Panc1 (cell line): ENCODE measurements around the gene ADAMTS19. TPM values are rescaled to one million over a fixed set of nuclear protein-coding genes. Genes with fewer than 3 reads are reported as not detected.
"Not testable (repeated sequence)": the region's sequence is repeated elsewhere in the genome, so short reads cannot be mapped to it uniquely, and the experiment has no call there.

ENCODE experiments used
- ATAC-seq: fragments of 200-7000 bp; cut with Tn5 transposase; 2 replicates; pipeline ENCODE4 v1.9.1; 2020; ENCODE audit warnings: mild to moderate bottlenecking, moderate library complexity
- BruUV-seq: library from RNA; stranded (reverse); fragments of 400-500 nt; replicated peaks from 2 replicates; lab custom pipeline; 2021; lab: Mats Ljungman, UMichigan
- CTCF ChIA-PET: fragments of 300-600 bp; sonication (Branson Sonifier 250); formaldehyde crosslinking; loops from one replicate; lab custom pipeline; 2022; ENCODE audit warnings: antibody characterized with exemption; lab: Charles Lee
- POLR2A ChIA-PET: fragments of 300-600 bp; sonication (Branson Sonifier 250); formaldehyde crosslinking; loops from one replicate; lab custom pipeline; 2022; ENCODE audit warnings: antibody characterized with exemption; lab: Charles Lee
- DNase-seq: peaks from one replicate; pipeline ENCODE4 v3.0.0-alpha.2; 2010; ENCODE audit warnings: low read depth, low spot score
- H3K27ac ChIP-seq: 2 replicates; pipeline ENCODE4 v1.5.1; 2011; ENCODE audit warnings: mild to moderate bottlenecking, low read length, inconsistent platforms
- H3K27me3 ChIP-seq: fragments of 200-500 bp; sonication (Bioruptor generic); 2 replicates; pipeline ENCODE4 v1.6.0; 2014; ENCODE audit warnings: low read length, inconsistent platforms; ENCODE audit not compliant: control insufficient read depth, insufficient read depth
- H3K36me3 ChIP-seq: fragments of 200-500 bp; sonication (Bioruptor generic); 2 replicates; pipeline ENCODE4 v1.5.1; 2014; ENCODE audit warnings: inconsistent platforms, mild to moderate bottlenecking, low read length, moderate library complexity; ENCODE audit not compliant: control insufficient read depth, insufficient read depth
- H3K4me1 ChIP-seq: 2 replicates; pipeline ENCODE4 v1.5.1; 2011; ENCODE audit warnings: inconsistent platforms, mild to moderate bottlenecking, low read length, moderate library complexity; ENCODE audit not compliant: control insufficient read depth, insufficient read depth
- H3K4me3 ChIP-seq, 2 experiments: 2 replicates each; pipeline ENCODE4 v1.5.1; 2011 to 2012; ENCODE audit warnings: low read depth in 2 of 2, low read length in 2 of 2, mild to moderate bottlenecking in 2 of 2, inconsistent platforms in 1 of 2, moderate library complexity in 1 of 2
- H3K9me3 ChIP-seq: fragments of 200-500 bp; sonication (Bioruptor generic); 2 replicates; pipeline ENCODE4 v1.5.1; 2014; ENCODE audit warnings: low read depth, mild to moderate bottlenecking, inconsistent platforms, low read length, moderate library complexity; ENCODE audit not compliant: control insufficient read depth, insufficient read depth
- POLR2AphosphoS5 ChIP-seq: IDR thresholded peaks from 2 replicates; pipeline ENCODE4 v1.6.1; 2012; ENCODE audit warnings: mild to moderate bottlenecking, low read depth, low read length, moderate library complexity
- SIN3A ChIP-seq: IDR thresholded peaks from 2 replicates; pipeline ENCODE4 v1.6.1; 2012; ENCODE audit warnings: low read depth, mild to moderate bottlenecking, low read length, moderate library complexity, borderline replicate concordance; ENCODE audit not compliant: insufficient read depth
- TCF7L2 ChIP-seq: IDR thresholded peaks from 2 replicates; pipeline ENCODE4 v1.6.1; 2011; ENCODE audit warnings: mild to moderate bottlenecking, low read depth, low read length, inconsistent platforms
- in situ Hi-C: cut with HindIII; loops from 2 replicates; pipeline ENCODE4 v1.10.0; 2016; ENCODE audit warnings: low sequenced_read_pairs, low pct_unique_long_range_greater_than_20kb
- intact Hi-C: fragments of 100-400 bp; cut with micrococcal nuclease; formaldehyde crosslinking; loops from one replicate; pipeline ENCODE4 v1.10.0; 2022; ENCODE audit not compliant: unreplicated experiment
- total RNA-seq: library from RNA; stranded (reverse); gene quantifications from one replicate; pipeline ENCODE4 v1.2.1, GENCODE V29; 2021; ENCODE audit not compliant: unreplicated experiment
- TF ChIP-seq, protein P1 (sequence below), 2 experiments: IDR thresholded peaks; 2 replicates each; pipeline ENCODE4 v1.6.1; 2011 to 2012; ENCODE audit warnings: low read depth in 2 of 2, control low read depth in 1 of 2, low read length in 1 of 2, mild to moderate bottlenecking in 1 of 2, moderate library complexity in 1 of 2; ENCODE audit not compliant: insufficient read depth in 1 of 2
- TF ChIP-seq, protein P2 (sequence below): fragments of 450-650 bp; IDR thresholded peaks from 2 replicates; pipeline ENCODE4 v1.5.1; 2017; ENCODE audit warnings: mild to moderate bottlenecking

Gene ADAMTS19
- total RNA-seq, 1 experiment from 2014 or later, result not detected

DNA sequence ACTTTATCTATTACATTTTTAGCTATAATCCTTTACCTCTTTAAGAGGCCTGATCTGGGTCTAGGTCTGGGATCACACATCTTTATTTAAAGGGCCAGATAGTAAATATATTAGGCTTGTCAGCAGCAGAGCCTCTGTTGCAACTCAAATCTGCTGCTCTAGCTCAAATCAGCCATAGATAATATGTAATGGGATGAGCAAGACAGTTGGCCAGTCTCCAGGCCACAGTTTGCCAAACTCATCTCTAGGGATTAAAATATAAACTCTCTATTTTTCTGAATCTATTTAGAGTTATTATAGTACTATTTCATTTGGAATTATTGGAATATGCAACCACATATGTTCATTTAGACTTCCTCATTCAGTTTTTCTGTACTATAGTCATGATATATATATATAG lies 171.9 kb downstream of the ADAMTS19 start:
- CTCF ChIA-PET, result no interaction called here
- ATAC-seq (no peak), DNase-seq (no peak)
- intact Hi-C loops (no loop called here), in situ Hi-C loops (no loop called here)
- no peak overlapping the region for H3K27ac ChIP-seq
- BruUV-seq, result no TSS peak
- POLR2A ChIA-PET, result no interaction called here
- no peaks in the 10 kb centered on the region for H3K4me1 ChIP-seq
- 0 out of 2 replicates have a peak, but pooled peaks cover 3% of the 10 kb centered on the region for H3K9me3 ChIP-seq
- TF ChIP-seq, protein P1, sequence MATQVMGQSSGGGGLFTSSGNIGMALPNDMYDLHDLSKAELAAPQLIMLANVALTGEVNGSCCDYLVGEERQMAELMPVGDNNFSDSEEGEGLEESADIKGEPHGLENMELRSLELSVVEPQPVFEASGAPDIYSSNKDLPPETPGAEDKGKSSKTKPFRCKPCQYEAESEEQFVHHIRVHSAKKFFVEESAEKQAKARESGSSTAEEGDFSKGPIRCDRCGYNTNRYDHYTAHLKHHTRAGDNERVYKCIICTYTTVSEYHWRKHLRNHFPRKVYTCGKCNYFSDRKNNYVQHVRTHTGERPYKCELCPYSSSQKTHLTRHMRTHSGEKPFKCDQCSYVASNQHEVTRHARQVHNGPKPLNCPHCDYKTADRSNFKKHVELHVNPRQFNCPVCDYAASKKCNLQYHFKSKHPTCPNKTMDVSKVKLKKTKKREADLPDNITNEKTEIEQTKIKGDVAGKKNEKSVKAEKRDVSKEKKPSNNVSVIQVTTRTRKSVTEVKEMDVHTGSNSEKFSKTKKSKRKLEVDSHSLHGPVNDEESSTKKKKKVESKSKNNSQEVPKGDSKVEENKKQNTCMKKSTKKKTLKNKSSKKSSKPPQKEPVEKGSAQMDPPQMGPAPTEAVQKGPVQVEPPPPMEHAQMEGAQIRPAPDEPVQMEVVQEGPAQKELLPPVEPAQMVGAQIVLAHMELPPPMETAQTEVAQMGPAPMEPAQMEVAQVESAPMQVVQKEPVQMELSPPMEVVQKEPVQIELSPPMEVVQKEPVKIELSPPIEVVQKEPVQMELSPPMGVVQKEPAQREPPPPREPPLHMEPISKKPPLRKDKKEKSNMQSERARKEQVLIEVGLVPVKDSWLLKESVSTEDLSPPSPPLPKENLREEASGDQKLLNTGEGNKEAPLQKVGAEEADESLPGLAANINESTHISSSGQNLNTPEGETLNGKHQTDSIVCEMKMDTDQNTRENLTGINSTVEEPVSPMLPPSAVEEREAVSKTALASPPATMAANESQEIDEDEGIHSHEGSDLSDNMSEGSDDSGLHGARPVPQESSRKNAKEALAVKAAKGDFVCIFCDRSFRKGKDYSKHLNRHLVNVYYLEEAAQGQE (IDR thresholded peaks at IDR 0.05; ENCODE audit: insufficient read depth in 1 of 2, low read depth in 2 of 2, low read length in 1 of 2), result no peak
- TF ChIP-seq TCF7L2 (no peak), POLR2AphosphoS5 (no peak), SIN3A (no peak)
- TF ChIP-seq, protein P2, sequence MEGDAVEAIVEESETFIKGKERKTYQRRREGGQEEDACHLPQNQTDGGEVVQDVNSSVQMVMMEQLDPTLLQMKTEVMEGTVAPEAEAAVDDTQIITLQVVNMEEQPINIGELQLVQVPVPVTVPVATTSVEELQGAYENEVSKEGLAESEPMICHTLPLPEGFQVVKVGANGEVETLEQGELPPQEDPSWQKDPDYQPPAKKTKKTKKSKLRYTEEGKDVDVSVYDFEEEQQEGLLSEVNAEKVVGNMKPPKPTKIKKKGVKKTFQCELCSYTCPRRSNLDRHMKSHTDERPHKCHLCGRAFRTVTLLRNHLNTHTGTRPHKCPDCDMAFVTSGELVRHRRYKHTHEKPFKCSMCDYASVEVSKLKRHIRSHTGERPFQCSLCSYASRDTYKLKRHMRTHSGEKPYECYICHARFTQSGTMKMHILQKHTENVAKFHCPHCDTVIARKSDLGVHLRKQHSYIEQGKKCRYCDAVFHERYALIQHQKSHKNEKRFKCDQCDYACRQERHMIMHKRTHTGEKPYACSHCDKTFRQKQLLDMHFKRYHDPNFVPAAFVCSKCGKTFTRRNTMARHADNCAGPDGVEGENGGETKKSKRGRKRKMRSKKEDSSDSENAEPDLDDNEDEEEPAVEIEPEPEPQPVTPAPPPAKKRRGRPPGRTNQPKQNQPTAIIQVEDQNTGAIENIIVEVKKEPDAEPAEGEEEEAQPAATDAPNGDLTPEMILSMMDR, result no peak
- no peaks in the 10 kb centered on the region for H3K27me3 ChIP-seq
- H3K4me3 ChIP-seq, result no peak overlapping the region
- H3K36me3 ChIP-seq, result no peaks in the 10 kb centered on the region

DNA sequence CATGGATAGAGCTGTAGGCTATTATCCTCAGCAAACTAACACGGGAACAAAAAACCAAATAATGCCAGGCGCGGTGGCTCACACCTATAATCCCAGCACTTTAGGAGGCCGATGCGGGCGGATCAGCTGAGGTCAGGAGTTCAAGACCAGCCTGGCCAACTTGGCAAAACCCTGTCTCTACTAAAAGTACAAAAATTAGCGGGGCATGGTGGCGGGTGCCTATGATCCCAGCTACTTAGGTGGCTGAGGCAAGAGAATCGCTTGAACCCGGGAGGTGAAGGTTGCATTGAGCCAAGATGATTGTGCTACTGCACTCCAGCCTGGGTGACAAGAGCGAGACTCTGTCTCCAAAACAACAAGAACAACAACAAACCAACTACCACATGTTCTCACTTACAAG lies 177.4 kb downstream of the ADAMTS19 start:
- H3K27ac ChIP-seq, H3K36me3 ChIP-seq, CTCF ChIA-PET, POLR2A ChIA-PET, ATAC-seq, H3K4me1 ChIP-seq, in situ Hi-C loops, H3K27me3 ChIP-seq, H3K9me3 ChIP-seq, H3K4me3 ChIP-seq, intact Hi-C loops, BruUV-seq, DNase-seq: not testable (repeated sequence)

DNA sequence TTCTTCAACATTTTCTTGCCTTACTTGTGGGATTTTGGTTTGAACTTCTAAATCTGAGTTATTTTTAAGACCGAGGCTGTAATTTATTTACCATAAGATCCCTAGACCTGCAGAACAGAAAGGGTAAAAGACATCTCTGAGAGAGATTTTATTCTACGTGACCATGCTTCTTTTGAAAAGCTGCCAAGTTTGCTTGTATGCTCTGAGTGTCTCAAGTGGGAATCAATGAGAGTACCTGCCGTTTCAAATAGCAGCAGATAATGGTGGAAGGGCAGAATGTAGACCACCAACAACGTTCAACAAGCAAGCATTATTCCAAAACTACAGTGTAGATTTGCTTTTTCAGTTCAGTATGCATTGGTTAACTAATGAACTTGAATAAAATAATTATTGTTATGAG lies 179.2 kb downstream of the ADAMTS19 start:
- in situ Hi-C loops, result no loop called here
- DNase-seq (no peak), ATAC-seq (no peak)

More for the DNA sequence above, 179.2 kb downstream of the ADAMTS19 start:
- no TSS peak for BruUV-seq
- ChIA-PET CTCF (no interaction called here), POLR2A (no interaction called here)
- TF ChIP-seq SIN3A (no peak), TCF7L2 (no peak), POLR2AphosphoS5 (no peak)
- TF ChIP-seq, protein P2, result no peak
- TF ChIP-seq, protein P1 (IDR thresholded peaks at IDR 0.05; ENCODE audit: insufficient read depth in 1 of 2, low read depth in 2 of 2, low read length in 1 of 2), result no peak
- Histone ChIP-seq H3K4me3 (no peak overlapping the region), H3K9me3 (no peaks in the 10 kb centered on the region), H3K27me3 (no peaks in the 10 kb centered on the region), H3K4me1 (no peaks in the 10 kb centered on the region), H3K36me3 (no peaks in the 10 kb centered on the region), H3K27ac (no peak overlapping the region)
- intact Hi-C loops, result no loop called here
